GM19467 (cell line): ENCODE results near the gene BLOC1S3.
A peak's percentile ranks its signal among the peaks of the same experiment; 100 is the strongest.

Experiments used
- ATAC-seq: cut with Tn5 transposase; IDR thresholded peaks from one replicate; pipeline ENCODE4 v1.9.1; 2021; ENCODE audit warnings: mild to moderate bottlenecking, moderate library complexity; ENCODE audit not compliant: unreplicated experiment

Gene BLOC1S3

GRCh38 chr19:45178262-45179071 is at the start of gene BLOC1S3:
Gene BLOC1S3, plus strand, starts transcription at chr19:45178784. Its CDS starts 513 bp downstream, at chr19:45179297.
- peak; percentile 77 for ATAC-seq

DNA sequence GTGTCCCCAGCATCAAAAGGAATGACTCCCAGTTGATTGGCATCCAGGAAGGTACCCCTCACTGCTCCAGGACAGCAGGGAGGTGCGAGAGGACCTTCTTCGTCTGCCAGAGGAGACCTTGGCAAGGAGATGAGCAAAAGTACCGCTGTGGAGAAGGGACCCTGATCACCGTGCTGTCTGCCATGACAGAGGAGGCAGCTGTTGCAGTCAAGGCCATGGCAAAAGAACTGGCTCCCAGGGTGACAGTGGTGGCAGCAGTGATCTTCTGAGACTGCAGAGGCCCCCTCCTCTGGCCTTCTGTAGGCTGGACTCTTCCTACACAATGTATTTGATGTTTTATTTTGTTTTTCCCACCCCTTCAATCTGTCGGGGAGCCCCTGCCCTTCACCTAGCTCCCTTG is 49.8 kb upstream of the BLOC1S3 start:
- ATAC-seq: no peak

- ATAC-seq: no peak
These were observed 48.3 kb upstream of the BLOC1S3 start for GRCh38 chr19:45130236-45130635.

GRCh38 chr19:45130888-45131615 is 47.5 kb upstream of the BLOC1S3 start:
- ATAC-seq: no peak

- no peak for ATAC-seq
These were observed 44.9 kb upstream of the BLOC1S3 start for GRCh38 chr19:45133661-45134060.

- ATAC-seq: no peak
These were observed 43.3 kb upstream of the BLOC1S3 start for GRCh38 chr19:45135176-45135885.

- no peak for ATAC-seq
These were observed 41.9 kb upstream of the BLOC1S3 start for GRCh38 chr19:45136507-45137178.

DNA sequence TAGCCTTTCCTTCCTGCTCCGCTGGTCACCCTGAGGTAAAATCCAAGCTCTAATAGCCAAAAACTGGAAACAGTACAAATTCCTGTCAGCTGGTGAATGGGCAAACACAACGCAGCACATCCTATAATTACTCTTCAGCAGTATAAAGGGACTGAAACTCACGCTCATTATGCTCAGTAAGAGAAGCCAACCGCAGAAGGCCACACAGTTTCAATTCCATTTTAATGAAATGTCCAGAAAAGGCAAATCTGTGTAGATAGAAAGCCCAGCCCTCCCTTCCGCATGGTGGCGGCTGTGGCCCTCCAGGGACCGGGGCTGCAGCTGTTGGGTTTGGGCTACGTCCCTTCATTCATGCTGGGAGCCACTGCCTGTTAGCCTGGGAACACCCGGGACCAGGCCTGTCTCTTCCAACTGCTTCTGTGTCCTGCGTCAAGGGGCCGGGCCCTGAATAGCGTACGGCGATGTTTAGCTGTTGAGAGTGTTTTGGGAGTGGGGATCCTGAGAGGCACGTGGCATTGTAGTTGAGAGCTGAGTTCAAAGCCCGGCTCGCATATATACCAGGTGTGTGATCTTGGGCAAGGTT is 41.3 kb upstream of the BLOC1S3 start:
- ATAC-seq: peak; percentile 79

DNA sequence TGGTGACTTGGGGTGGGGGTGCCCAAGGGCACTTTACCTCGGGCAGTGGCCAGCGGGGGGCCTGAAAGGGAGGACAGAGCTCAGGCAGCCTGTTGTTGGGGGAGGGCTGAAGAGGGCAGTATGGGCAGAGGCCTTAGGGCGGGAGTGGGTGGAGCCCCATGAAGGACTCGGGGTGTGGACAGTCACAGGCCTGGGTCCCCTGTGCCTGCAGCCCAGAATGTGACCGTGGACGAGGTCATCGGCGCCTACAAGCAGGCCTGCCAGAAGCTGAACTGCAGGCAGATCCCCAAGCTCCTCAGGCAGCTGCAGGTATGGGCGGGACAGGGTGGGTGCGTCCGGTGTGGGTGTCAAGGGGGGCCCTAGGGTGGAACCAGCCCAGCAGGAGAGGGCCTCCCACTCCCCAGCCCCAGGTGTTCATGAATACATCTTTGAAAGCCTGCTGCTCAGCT is 40.3 kb upstream of the BLOC1S3 start:
- no peak for ATAC-seq

- no peak for ATAC-seq
These were observed 39.1 kb upstream of the BLOC1S3 start for GRCh38 chr19:45139286-45140143.

- no peak for ATAC-seq
These were observed 38.5 kb upstream of the BLOC1S3 start for GRCh38 chr19:45140144-45140503.

DNA sequence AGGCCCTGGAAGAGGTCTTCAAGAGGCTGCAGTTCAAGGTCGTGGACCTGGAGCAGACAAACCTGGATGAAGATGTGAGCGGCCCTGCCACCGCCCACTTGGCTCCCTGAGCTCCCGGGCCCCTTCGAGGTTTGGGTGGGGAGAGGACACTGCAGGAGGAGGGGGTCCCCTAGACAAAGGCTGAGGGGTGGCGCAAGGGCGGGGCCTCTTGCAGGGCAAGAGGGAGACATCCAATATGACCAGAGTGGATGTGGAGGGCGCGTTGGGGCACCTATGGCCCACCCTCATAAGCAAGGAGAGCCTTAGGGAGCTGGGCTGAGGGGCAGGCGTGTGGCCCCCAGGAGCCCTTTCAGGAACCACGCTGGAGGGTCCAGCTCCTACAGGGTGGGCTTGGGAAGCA is 38.1 kb upstream of the BLOC1S3 start:
- ATAC-seq: no peak

- ATAC-seq: no peak
These were observed 37.2 kb upstream of the BLOC1S3 start for GRCh38 chr19:45141203-45141900.

DNA sequence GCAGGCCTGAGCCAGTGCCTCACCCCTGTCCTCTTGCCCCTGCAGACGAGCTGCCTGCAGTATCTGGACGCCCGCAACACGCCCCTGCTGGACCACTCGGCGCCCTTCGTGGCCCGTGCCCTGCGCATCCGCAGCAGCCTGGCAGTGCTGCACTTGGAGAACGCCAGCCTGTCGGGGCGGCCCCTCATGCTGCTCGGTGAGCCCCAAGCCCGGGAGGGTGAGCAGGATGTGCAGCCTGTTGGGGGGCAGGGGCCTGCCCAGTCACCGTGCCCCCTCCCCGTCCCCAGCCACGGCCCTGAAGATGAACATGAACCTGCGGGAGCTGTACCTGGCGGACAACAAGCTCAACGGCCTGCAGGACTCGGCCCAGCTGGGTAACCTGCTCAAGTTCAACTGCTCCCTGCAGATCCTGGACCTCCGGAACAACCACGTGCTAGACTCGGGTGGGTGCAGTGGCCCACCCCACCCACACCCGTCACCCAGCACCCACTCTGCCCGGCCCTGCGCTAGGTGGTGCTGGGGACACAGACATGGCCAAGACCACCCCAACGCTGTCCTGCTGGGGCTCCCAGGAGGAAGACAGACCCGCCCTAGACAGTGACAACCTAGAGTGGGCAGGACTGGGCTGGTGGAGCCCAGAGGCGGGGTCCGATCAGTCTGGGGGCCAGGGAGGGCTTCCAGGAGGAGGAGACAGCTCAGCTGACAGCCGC is 36.4 kb upstream of the BLOC1S3 start:
- no peak for ATAC-seq

GRCh38 chr19:45142726-45143110 is 35.9 kb upstream of the BLOC1S3 start:
- ATAC-seq: no peak

- no peak for ATAC-seq
These were observed 33.9 kb upstream of the BLOC1S3 start for GRCh38 chr19:45144431-45145269.
